CD4-positive, alpha-beta T cell treated with Interleukin-17A for 4 hours (primary cell): ENCODE measurements around the gene CDK5.
"Not testable (repeated sequence)": the region's sequence is repeated elsewhere in the genome, so short reads cannot be mapped to it uniquely, and the experiment has no call there.

Experiments used
- DNase-seq: peaks from one replicate; pipeline ENCODE4 v3.0.0-alpha.2; 2020; ENCODE audit warnings: mixed read lengths

The CDK5 gene

GRCh38 chr7:151013356-151013732 lies 44.4 kb downstream of the CDK5 start:
- DNase-seq = no peak

- DNase-seq = peak; percentile 47
Measured at GRCh38 chr7:151012911-151013347, 44.8 kb downstream of the CDK5 start.

- no peak for DNase-seq
Measured at GRCh38 chr7:151012031-151012692, 45.5 kb downstream of the CDK5 start.

GRCh38 chr7:151011616-151012015 lies 46.1 kb downstream of the CDK5 start:
- not testable (repeated sequence) for DNase-seq

- DNase-seq = no peak
Measured at GRCh38 chr7:151011097-151011409, 46.6 kb downstream of the CDK5 start.

GRCh38 chr7:151010307-151011096 lies 47.2 kb downstream of the CDK5 start:
- peak; percentile 62 for DNase-seq

GRCh38 chr7:151010037-151010306 lies 47.7 kb downstream of the CDK5 start:
- no peak for DNase-seq

GRCh38 chr7:151009327-151010036 lies 48.2 kb downstream of the CDK5 start:
- no peak for DNase-seq

GRCh38 chr7:151008511-151009323 lies 49.0 kb downstream of the CDK5 start:
- DNase-seq = peak; percentile 89

GRCh38 chr7:151008143-151008510 lies 49.6 kb downstream of the CDK5 start:
- peak; percentile 68 for DNase-seq

GRCh38 chr7:151007469-151007898 lies 50.2 kb downstream of the CDK5 start:
- no peak for DNase-seq

- no peak for DNase-seq
Measured at GRCh38 chr7:151006590-151007300, 51.0 kb downstream of the CDK5 start.

GRCh38 chr7:151005566-151005965 lies 52.1 kb downstream of the CDK5 start:
- DNase-seq = no peak
